IMR-90 (cell line): ENCODE data around the gene RGP1. TPM values are rescaled to one million over a fixed set of nuclear protein-coding genes. Genes with fewer than 3 reads are reported as not detected.

Source experiments
- ATAC-seq: fragments of 200-7000 bp; cut with Tn5 transposase; 2 replicates; pipeline ENCODE4 v1.9.1; 2020; ENCODE audit warnings: low read depth, mild to moderate bottlenecking, moderate library complexity
- BruUV-seq: library from RNA; stranded (reverse); fragments of 400-500 nt; replicated peaks from 2 replicates; lab custom pipeline; 2021; lab: Mats Ljungman, UMichigan
- CTCF ChIA-PET: fragments of 300-600 bp; formaldehyde crosslinking; extraction: SDS; loops from one replicate; lab custom pipeline; 2021; ENCODE audit warnings: antibody characterized with exemption; lab: Yijun Ruan, JAX
- POLR2A ChIA-PET: fragments of 300-600 bp; sonication (Branson Sonifier 250); formaldehyde crosslinking; loops from one replicate; lab custom pipeline; 2022; ENCODE audit warnings: antibody characterized with exemption; ENCODE audit not compliant: unreplicated experiment; lab: Charles Lee
- DNase-seq: peaks from one replicate; pipeline ENCODE4 v3.0.0; 2013
- H2AFZ ChIP-seq: replicated peaks from 2 replicates; pipeline ENCODE3; 2013; ENCODE audit warnings: low read length, mild to moderate bottlenecking; ENCODE audit not compliant: poor library complexity
- H2AK5ac ChIP-seq: 2 replicates; pipeline ENCODE4 v1.6.1; 2013; ENCODE audit warnings: low read depth, low read length, inconsistent platforms
- H2AK9ac ChIP-seq: replicated peaks from 2 replicates; pipeline ENCODE3; 2013; ENCODE audit warnings: mild to moderate bottlenecking, low read depth, low read length, moderate library complexity; ENCODE audit not compliant: poor library complexity
- H2BK120ac ChIP-seq: 2 replicates; pipeline ENCODE4 v1.6.1; 2013; ENCODE audit warnings: low read depth, low read length, inconsistent platforms
- H2BK15ac ChIP-seq: 3 replicates; pipeline ENCODE4 v1.6.1; 2013; ENCODE audit warnings: low read depth, low read length, inconsistent platforms
- H2BK20ac ChIP-seq: 2 replicates; pipeline ENCODE4 v1.6.1; 2013; ENCODE audit warnings: low read depth, mild to moderate bottlenecking, inconsistent platforms, low read length, moderate library complexity
- H2BK5ac ChIP-seq: 2 replicates; pipeline ENCODE4 v1.6.1; 2013; ENCODE audit warnings: mild to moderate bottlenecking, low read depth, low read length, inconsistent platforms; ENCODE audit not compliant: poor library complexity, severe bottlenecking
- H3K14ac ChIP-seq: replicated peaks from 2 replicates; pipeline ENCODE4 v1.6.1; 2013; ENCODE audit warnings: low read depth, low read length, inconsistent platforms
- H3K18ac ChIP-seq: 2 replicates; pipeline ENCODE4 v1.6.1; 2013; ENCODE audit warnings: low read depth, low read length, control low read depth
- H3K23ac ChIP-seq: 2 replicates; pipeline ENCODE4 v1.6.1; 2013; ENCODE audit warnings: low read depth, low read length, inconsistent platforms
- H3K27ac ChIP-seq: 2 replicates; pipeline ENCODE4 v1.5.1; 2013; ENCODE audit warnings: mild to moderate bottlenecking, control low read depth, low read length; ENCODE audit not compliant: insufficient read depth
- H3K27me3 ChIP-seq: 2 replicates; pipeline ENCODE4 v1.6.1; 2013; ENCODE audit warnings: low read length; ENCODE audit not compliant: control insufficient read depth, insufficient read depth
- H3K36me3 ChIP-seq: 2 replicates; pipeline ENCODE4 v1.6.1; 2013; ENCODE audit warnings: low read length, mixed read lengths; ENCODE audit not compliant: control insufficient read depth, insufficient read depth
- H3K4ac ChIP-seq: 2 replicates; pipeline ENCODE4 v1.6.1; 2013; ENCODE audit warnings: low read depth, low read length, inconsistent platforms
- H3K4me1 ChIP-seq: 2 replicates; pipeline ENCODE4 v1.6.1; 2013; ENCODE audit warnings: low read length, mixed read lengths; ENCODE audit not compliant: control insufficient read depth, insufficient read depth
- H3K4me2 ChIP-seq: 2 replicates; pipeline ENCODE4 v1.6.1; 2013; ENCODE audit warnings: low read depth, mild to moderate bottlenecking, control low read depth, low read length, moderate library complexity
- H3K4me3 ChIP-seq: 2 replicates; pipeline ENCODE4 v1.5.1; 2013; ENCODE audit warnings: low read depth, mild to moderate bottlenecking, control low read depth, low read length, moderate library complexity; ENCODE audit not compliant: insufficient read depth
- H3K56ac ChIP-seq: 2 replicates; pipeline ENCODE4 v1.6.1; 2013; ENCODE audit warnings: low read length, inconsistent platforms; ENCODE audit not compliant: insufficient read depth; ENCODE audit errors: extremely low read depth
- H3K79me1 ChIP-seq, 2 experiments: 2 replicates each; pipeline ENCODE4 v1.6.1; 2013; ENCODE audit warnings: low read length in 2 of 2, inconsistent platforms in 1 of 2, low read depth in 1 of 2
- H3K9ac ChIP-seq: 2 replicates; pipeline ENCODE4 v1.6.1; 2013; ENCODE audit warnings: low read depth, low read length, control low read depth
- H3K9me1 ChIP-seq: 2 replicates; pipeline ENCODE4 v1.6.1; 2013; ENCODE audit warnings: low read length, inconsistent platforms; ENCODE audit not compliant: insufficient read depth
- H3K9me3 ChIP-seq: 2 replicates; pipeline ENCODE4 v1.6.1; 2013; ENCODE audit warnings: low read length; ENCODE audit not compliant: control insufficient read depth, insufficient read depth
- H4K20me1 ChIP-seq: 2 replicates; pipeline ENCODE4 v1.6.1; 2013; ENCODE audit warnings: low read length, inconsistent platforms; ENCODE audit not compliant: insufficient read depth
- H4K5ac ChIP-seq: 2 replicates; pipeline ENCODE4 v1.6.1; 2013; ENCODE audit warnings: mild to moderate bottlenecking, low read depth, low read length, control low read depth
- H4K8ac ChIP-seq, 2 experiments: 2 replicates each; pipeline ENCODE4 v1.6.1; 2013; ENCODE audit warnings: low read depth in 2 of 2, low read length in 2 of 2, control low read depth in 1 of 2, inconsistent platforms in 1 of 2
- H4K91ac ChIP-seq: 2 replicates; pipeline ENCODE4 v1.6.1; 2013; ENCODE audit warnings: low read depth, low read length, inconsistent platforms; ENCODE audit not compliant: insufficient read depth
- CEBPB ChIP-seq: IDR thresholded peaks from 2 replicates; pipeline ENCODE4 v1.6.1; 2012; ENCODE audit warnings: low read depth, low read length, improper control_type of control experiment
- MXI1 ChIP-seq: IDR thresholded peaks from 2 replicates; pipeline ENCODE4 v1.6.1; 2012; ENCODE audit warnings: low read depth, mild to moderate bottlenecking, low read length, moderate library complexity, borderline replicate concordance
- POLR2A ChIP-seq: IDR thresholded peaks from 2 replicates; pipeline ENCODE4 v1.6.1; 2012; ENCODE audit warnings: mild to moderate bottlenecking, low read depth, low read length
- WGBS, 2 experiments: methylation state at CpG; one replicate each; pipeline versions ENCODE4 v1.1.5 to v1.1.7; 2013; ENCODE audit warnings: missing lambda C conversion rate in 2 of 2; ENCODE audit not compliant: insufficient read length in 1 of 2; ENCODE audit errors: extremely low coverage in 2 of 2; 5-methylcytosine and 5-hydroxymethylcytosine counted together
- dilution Hi-C: fragments of 300-500 bp; cut with HindIII; formaldehyde crosslinking; loops from one replicate; pipeline ENCODE4 v1.14.3; 2018; ENCODE audit warnings: low sequenced_read_pairs; ENCODE audit not compliant: unreplicated experiment
- in situ Hi-C: fragments of 300-500 bp; cut with MboI; formaldehyde crosslinking; loops from 3 replicates; pipeline ENCODE4 v1.14.3; 2019; ENCODE audit warnings: low sequenced_read_pairs, inconsistent platforms, mixed read lengths
- intact Hi-C: fragments of 100-400 bp; cut with micrococcal nuclease; formaldehyde crosslinking; loops from 2 replicates; pipeline ENCODE4 v1.10.0; 2022
- polyA plus RNA-seq, 3 experiments: library from polyadenylated mRNA; depleted of rRNA; stranded (reverse); fragments of >200 nt; gene quantifications; 2 replicates each; pipeline ENCODE4 v1.2.3, GENCODE V29; 2012; ENCODE audit warnings: low replicate concordance in 1 of 3
- total RNA-seq: library from RNA; depleted of rRNA; stranded (reverse); fragments of >200 nt; gene quantifications from 2 replicates; pipeline ENCODE4 v1.2.3, GENCODE V29; 2012
- TF ChIP-seq, protein P1 (sequence below): conservative IDR thresholded peaks from 2 replicates; pipeline ENCODE4 v1.5.1; 2012; ENCODE audit warnings: mild to moderate bottlenecking, low read depth, low read length, improper control_type of control experiment
- TF ChIP-seq, protein P2 (sequence below): fragments of 150-350 bp; IDR thresholded peaks from 2 replicates; pipeline ENCODE4 v1.6.1; 2017; ENCODE audit warnings: mild to moderate bottlenecking, antibody characterized with exemption, low read length, low read depth

The RGP1 gene
- total and polyA plus RNA-seq, 2 of the 4 experiments (the other 2 are of a cell fraction): 10.2 to 14.3 TPM

DNA sequence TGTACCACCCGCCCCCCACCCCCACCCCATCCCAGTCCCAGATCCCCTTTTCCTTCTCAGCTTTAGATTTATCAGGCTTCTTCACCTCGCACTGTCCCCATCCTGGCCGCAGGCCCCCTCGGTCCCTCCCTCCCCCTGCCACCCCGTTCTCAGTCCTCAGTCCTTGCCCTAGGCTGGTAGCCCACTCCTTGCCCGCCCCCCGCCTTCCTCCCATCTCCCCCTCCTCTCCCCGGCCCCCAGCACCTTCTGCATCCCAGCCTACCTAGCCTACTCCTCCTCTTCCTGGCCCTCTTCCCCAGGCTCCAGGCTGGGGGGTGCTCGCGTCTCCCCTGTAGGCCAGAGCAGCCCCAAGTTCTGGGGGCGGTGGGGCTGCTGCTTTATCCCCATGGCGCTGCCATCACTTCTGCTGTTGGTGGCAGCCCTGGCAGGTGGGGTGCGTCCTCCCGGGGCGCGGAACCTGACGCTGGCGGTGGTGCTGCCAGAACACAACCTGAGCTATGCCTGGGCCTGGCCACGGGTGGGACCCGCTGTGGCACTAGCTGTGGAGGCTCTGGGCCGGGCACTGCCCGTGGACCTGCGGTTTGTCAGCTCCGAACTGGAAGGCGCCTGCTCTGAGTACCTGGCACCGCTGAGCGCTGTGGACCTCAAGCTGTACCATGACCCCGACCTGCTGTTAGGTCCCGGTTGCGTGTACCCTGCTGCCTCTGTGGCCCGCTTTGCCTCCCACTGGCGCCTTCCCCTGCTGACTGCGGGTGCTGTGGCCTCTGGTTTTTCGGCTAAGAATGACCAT is 43.1 kb downstream of the RGP1 start:
- Histone ChIP-seq H3K14ac (peak overlapping the region; percentile 81), H3K4me3 (peak overlapping the region; percentile 89), H3K9me3 (no peaks in the 10 kb centered on the region), H3K4ac (peak overlapping the region; percentile 96), H4K20me1 (no peaks in the 10 kb centered on the region), H3K18ac (peak overlapping the region; percentile 97; the same call in 1 of the 2 replicates), H3K56ac (no peak overlapping the region), H2AK9ac (peak overlapping the region; percentile 82), H4K91ac (peak overlapping the region; percentile 59; the same call in 1 of the 2 replicates), H2BK20ac (no peak overlapping the region), H3K9ac (peak overlapping the region; percentile 90), H2AFZ (peak overlapping the region; percentile 93), H4K5ac (no peak overlapping the region; the same call in none of the 2 replicates), H4K8ac (peak overlapping the region; percentile 93 to 97; a peak in 3 of 4 replicates), H2AK5ac (peak overlapping the region; percentile 66), H3K9me1 (peaks cover 39% of the 10 kb centered on the region), H3K27me3 (no peaks in the 10 kb centered on the region), H3K4me2 (peak overlapping the region; percentile 98), H3K36me3 (no peaks in the 10 kb centered on the region), H2BK120ac (no peak overlapping the region), H3K79me1 (peaks cover 27 to 55% of the 10 kb centered on the region in 2 experiments), H3K27ac (peak overlapping the region; percentile 89), H2BK5ac (peak overlapping the region; percentile 18), H3K4me1 (peaks cover 28% of the 10 kb centered on the region), H2BK15ac (0 out of 3 replicates have a peak overlapping the region, but pooled peaks have one; percentile 6), H3K23ac (peak overlapping the region; percentile 91)
- TF ChIP-seq MXI1 (no peak), CEBPB (no peak), POLR2A (no peak)
- TF ChIP-seq, protein P1, sequence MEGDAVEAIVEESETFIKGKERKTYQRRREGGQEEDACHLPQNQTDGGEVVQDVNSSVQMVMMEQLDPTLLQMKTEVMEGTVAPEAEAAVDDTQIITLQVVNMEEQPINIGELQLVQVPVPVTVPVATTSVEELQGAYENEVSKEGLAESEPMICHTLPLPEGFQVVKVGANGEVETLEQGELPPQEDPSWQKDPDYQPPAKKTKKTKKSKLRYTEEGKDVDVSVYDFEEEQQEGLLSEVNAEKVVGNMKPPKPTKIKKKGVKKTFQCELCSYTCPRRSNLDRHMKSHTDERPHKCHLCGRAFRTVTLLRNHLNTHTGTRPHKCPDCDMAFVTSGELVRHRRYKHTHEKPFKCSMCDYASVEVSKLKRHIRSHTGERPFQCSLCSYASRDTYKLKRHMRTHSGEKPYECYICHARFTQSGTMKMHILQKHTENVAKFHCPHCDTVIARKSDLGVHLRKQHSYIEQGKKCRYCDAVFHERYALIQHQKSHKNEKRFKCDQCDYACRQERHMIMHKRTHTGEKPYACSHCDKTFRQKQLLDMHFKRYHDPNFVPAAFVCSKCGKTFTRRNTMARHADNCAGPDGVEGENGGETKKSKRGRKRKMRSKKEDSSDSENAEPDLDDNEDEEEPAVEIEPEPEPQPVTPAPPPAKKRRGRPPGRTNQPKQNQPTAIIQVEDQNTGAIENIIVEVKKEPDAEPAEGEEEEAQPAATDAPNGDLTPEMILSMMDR: no peak
- TF ChIP-seq, protein P2, sequence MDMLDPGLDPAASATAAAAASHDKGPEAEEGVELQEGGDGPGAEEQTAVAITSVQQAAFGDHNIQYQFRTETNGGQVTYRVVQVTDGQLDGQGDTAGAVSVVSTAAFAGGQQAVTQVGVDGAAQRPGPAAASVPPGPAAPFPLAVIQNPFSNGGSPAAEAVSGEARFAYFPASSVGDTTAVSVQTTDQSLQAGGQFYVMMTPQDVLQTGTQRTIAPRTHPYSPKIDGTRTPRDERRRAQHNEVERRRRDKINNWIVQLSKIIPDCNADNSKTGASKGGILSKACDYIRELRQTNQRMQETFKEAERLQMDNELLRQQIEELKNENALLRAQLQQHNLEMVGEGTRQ: no peak
- in situ Hi-C loops: no loop called here
- no TSS peak for BruUV-seq
- dilution Hi-C loops: no loop called here
- ChIA-PET POLR2A (interaction anchor here (0.7 kb wide), 1 partner anchor 9 kb away, joined by 3 read pairs; no protein-coding TSS in a partner anchor), CTCF (interaction anchor here (0.6 to 1.3 kb wide), 3 partner anchors 20 to 131 kb away, joined by 3 to 5 read pairs (median 4); partner anchors contain the start of gene SPAG8)
- intact Hi-C loops: no loop called here
- 95% methylated on average over 24 of the region's 34 CpGs; no CpG with 5 or more reads in 1 of the 2 experiments for WGBS, 2 experiments
- DNase-seq (no peak), ATAC-seq (no peak)
